K562 (cell line): ENCODE data around the gene ACLY. TPM values are rescaled to one million over a fixed set of nuclear protein-coding genes. Genes with fewer than 3 reads are reported as not detected.

Experiments used
- CHD1 ChIP-seq: fragments of 200-600 bp; sonication (generic); IDR thresholded peaks from one replicate; pipeline ENCODE4 v1.6.1; 2012; ENCODE audit warnings: mild to moderate bottlenecking, moderate library complexity, low read length, inconsistent platforms
- DPF2 ChIP-seq: fragments of 450-650 bp; IDR thresholded peaks from 2 replicates; pipeline ENCODE4 v1.6.1; 2016
- EP400 ChIP-seq: fragments of 450-650 bp; IDR thresholded peaks from 2 replicates; pipeline ENCODE4 v1.6.1; 2017; ENCODE audit warnings: antibody characterized with exemption, mild to moderate bottlenecking, moderate library complexity
- ETS2 ChIP-seq: IDR thresholded peaks from 2 replicates; pipeline ENCODE4 v1.6.1; 2016; ENCODE audit warnings: borderline replicate concordance, missing genetic modification characterization, mild to moderate bottlenecking, moderate library complexity, missing compliant biosample characterization; ENCODE audit not compliant: poor library complexity, severe bottlenecking
- HDAC8 ChIP-seq: fragments of 450-650 bp; IDR thresholded peaks from 2 replicates; pipeline ENCODE4 v1.6.1; 2016; ENCODE audit warnings: mild to moderate bottlenecking, missing genetic modification characterization, moderate library complexity, missing compliant biosample characterization
- ID3 ChIP-seq, 2 experiments: fragments of 250-450 bp in 1 of 2; fragments of 450-650 bp in 1 of 2; sonication (Bioruptor Pico) in 1 of 2; IDR thresholded peaks; 2 replicates each; pipeline versions ENCODE4 v1.6.1 to v1.8.0; 2016 to 2021; ENCODE audit warnings: mild to moderate bottlenecking in 2 of 2, moderate library complexity in 2 of 2, missing compliant biosample characterization in 1 of 2, missing genetic modification characterization in 1 of 2
- MECOM ChIP-seq: fragments of 250-450 bp; sonication (Bioruptor Pico); IDR thresholded peaks from 2 replicates; pipeline ENCODE4 v1.8.0; 2022; ENCODE audit warnings: inconsistent platforms
- MYNN ChIP-seq, 2 experiments: sonication (generic); formaldehyde crosslinking in 1 of 2; IDR thresholded peaks; 2 replicates each; pipeline versions ENCODE4 v1.5.0 to v1.6.1; 2016 to 2020; ENCODE audit warnings: antibody characterized with exemption in 1 of 2, missing genetic modification reagents in 1 of 2
- POLR2G ChIP-seq: fragments of 200-400 bp; formaldehyde crosslinking; IDR thresholded peaks from 2 replicates; pipeline ENCODE4 v1.6.1; 2017; ENCODE audit warnings: low read depth, mild to moderate bottlenecking, antibody characterized with exemption, low read length, moderate library complexity
- POLR2H ChIP-seq: IDR thresholded peaks from 2 replicates; pipeline ENCODE4 v1.6.1; 2016; ENCODE audit warnings: missing genetic modification characterization, low read depth, mild to moderate bottlenecking, control low read depth, missing compliant biosample characterization, moderate library complexity
- RBFOX2 ChIP-seq: fragments of 200-400 bp; formaldehyde crosslinking; IDR thresholded peaks from 2 replicates; pipeline ENCODE4 v1.6.1; 2017; ENCODE audit warnings: low read depth, mild to moderate bottlenecking, low read length, moderate library complexity
- SAFB ChIP-seq: fragments of 200-400 bp; formaldehyde crosslinking; IDR thresholded peaks from 2 replicates; pipeline ENCODE4 v1.6.1; 2017; ENCODE audit warnings: low read depth, low read length, borderline replicate concordance
- SP1 ChIP-seq: sonication (generic); formaldehyde crosslinking; IDR thresholded peaks from 2 replicates; pipeline ENCODE4 v1.8.1; 2022; ENCODE audit warnings: mild to moderate bottlenecking, missing genetic modification reagents
- TRIM24 ChIP-seq, 2 experiments: fragments of 450-650 bp; IDR thresholded peaks; 2 replicates each; pipeline ENCODE4 v1.6.1; 2016
- ZBTB26 ChIP-seq: fragments of 450-650 bp; formaldehyde crosslinking; IDR thresholded peaks from 2 replicates; pipeline ENCODE4 v1.4.0; 2022; ENCODE audit warnings: missing genetic modification characterization
- ZFX ChIP-seq: sonication (generic); formaldehyde crosslinking; IDR thresholded peaks from 2 replicates; pipeline ENCODE4 v1.8.0; 2022; ENCODE audit warnings: mild to moderate bottlenecking, missing genetic modification reagents, moderate library complexity
- ZNF316 ChIP-seq: fragments of 450-650 bp; IDR thresholded peaks from 2 replicates; pipeline ENCODE4 v1.6.1; 2016
- ZNF75A ChIP-seq: fragments of 450-650 bp; formaldehyde crosslinking; IDR thresholded peaks from 2 replicates; pipeline ENCODE4 v1.4.0; 2020; ENCODE audit warnings: mild to moderate bottlenecking
- polyA plus RNA-seq, 8 experiments: library from polyadenylated mRNA; depleted of rRNA in 4 of 8; stranded (reverse) in 5 of 8; unstranded in 3 of 8; fragments of >200 nt; fragmentation: Nextera tagmentation in 2 of 8; fragmentation: Illumina TruSeq in 1 of 8; extraction: Ambion mirVana in 2 of 8; extraction: Trizol in 1 of 8; gene quantifications; 2 replicates each; pipeline versions ENCODE4 v1.2.1 to v1.2.3, GENCODE V29; 2011 to 2014; ENCODE audit warnings: inconsistent platforms in 1 of 8, missing spikeins in 1 of 8
- total RNA-seq, 7 experiments: library from RNA; depleted of rRNA in 6 of 7; stranded (reverse); fragments of >200 nt in 6 of 7; fragmentation: Illumina TruSeq in 2 of 7; extraction: Trizol in 2 of 7; gene quantifications; 2 replicates each; pipeline versions ENCODE4 v1.2.1 to v1.2.3, GENCODE V29; 2011 to 2021; ENCODE audit warnings: low replicate concordance in 1 of 7
- TF ChIP-seq, protein P1 (sequence below): IDR thresholded peaks from 2 replicates; pipeline ENCODE4 v1.6.1; 2011; ENCODE audit warnings: borderline replicate concordance, low read depth, mild to moderate bottlenecking, moderate library complexity, low read length; ENCODE audit not compliant: insufficient read depth, poor library complexity, severe bottlenecking
- TF ChIP-seq, protein P2 (sequence below): fragments of 450-650 bp; IDR thresholded peaks from 2 replicates; pipeline ENCODE4 v1.6.1; 2016; ENCODE audit warnings: low read depth, mild to moderate bottlenecking, moderate library complexity
- TF ChIP-seq, protein P3 (sequence below): fragments of 200-800 bp; sonication (Bioruptor generic); IDR thresholded peaks from 2 replicates; pipeline ENCODE4 v1.6.1; 2017; ENCODE audit warnings: missing genetic modification characterization, missing compliant biosample characterization

ACLY gene
- total and polyA plus RNA-seq, 9 of the 15 experiments (the other 6 are each of a cell fraction or from before 2014, with no cell fraction given) = 42.9 to 280 (median 125) TPM

DNA sequence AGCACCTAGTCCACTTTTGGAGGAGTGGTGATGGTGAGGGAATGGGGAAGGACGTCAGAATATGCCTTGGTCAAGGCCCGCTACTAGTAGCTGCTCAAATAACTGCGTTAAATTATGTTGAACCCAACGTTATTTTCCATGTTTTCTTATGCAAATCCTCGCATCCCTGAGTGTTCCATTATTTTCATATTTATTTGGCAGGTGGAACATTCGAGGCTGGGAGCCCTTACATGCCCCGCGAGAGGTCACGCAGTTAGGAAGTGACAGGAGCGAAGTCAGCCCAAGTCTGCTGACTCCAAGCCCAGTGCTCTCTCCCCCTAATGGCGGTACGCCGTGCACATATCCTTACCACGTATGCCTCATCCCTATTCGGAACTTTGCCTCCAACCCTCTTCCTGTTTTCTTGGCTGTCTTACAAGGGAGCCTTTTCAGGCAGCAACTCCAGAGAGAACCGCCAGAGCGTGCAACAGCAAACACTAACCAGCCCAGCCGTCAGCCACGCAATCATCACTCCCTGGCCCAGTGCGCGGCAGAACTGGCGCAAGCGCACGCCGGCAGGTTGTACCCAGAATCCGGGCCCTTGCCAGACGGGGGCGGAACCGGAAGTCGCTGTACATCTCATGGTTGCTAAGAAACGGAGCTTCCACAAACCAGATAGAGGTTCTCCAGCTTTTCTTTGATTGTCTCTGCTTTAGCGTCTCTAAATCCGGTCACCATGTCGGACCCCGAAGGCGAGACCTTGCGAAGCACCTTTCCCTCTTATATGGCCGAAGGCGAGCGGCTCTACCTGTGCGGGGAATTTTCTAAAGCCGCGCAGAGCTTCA is 11.5 kb upstream of the ACLY start, which contains the start of gene ODAD4 (continued):
- TF ChIP-seq SAFB = no peak
- 0 out of 4 replicates have a peak, but pooled peaks of 1 of the 2 experiments have one; percentile 24 for TF ChIP-seq TRIM24 (IDR thresholded peaks at IDR 0.05)
- TF ChIP-seq ZFX (CRISPR knock-in tag) = peak; percentile 56; the same call in 1 of the 2 replicates
- TF ChIP-seq, protein P1, sequence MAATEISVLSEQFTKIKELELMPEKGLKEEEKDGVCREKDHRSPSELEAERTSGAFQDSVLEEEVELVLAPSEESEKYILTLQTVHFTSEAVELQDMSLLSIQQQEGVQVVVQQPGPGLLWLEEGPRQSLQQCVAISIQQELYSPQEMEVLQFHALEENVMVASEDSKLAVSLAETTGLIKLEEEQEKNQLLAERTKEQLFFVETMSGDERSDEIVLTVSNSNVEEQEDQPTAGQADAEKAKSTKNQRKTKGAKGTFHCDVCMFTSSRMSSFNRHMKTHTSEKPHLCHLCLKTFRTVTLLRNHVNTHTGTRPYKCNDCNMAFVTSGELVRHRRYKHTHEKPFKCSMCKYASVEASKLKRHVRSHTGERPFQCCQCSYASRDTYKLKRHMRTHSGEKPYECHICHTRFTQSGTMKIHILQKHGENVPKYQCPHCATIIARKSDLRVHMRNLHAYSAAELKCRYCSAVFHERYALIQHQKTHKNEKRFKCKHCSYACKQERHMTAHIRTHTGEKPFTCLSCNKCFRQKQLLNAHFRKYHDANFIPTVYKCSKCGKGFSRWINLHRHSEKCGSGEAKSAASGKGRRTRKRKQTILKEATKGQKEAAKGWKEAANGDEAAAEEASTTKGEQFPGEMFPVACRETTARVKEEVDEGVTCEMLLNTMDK = peak; percentile 72
- TF ChIP-seq POLR2H (tag) = peak; percentile 73
- TF ChIP-seq, protein P2, sequence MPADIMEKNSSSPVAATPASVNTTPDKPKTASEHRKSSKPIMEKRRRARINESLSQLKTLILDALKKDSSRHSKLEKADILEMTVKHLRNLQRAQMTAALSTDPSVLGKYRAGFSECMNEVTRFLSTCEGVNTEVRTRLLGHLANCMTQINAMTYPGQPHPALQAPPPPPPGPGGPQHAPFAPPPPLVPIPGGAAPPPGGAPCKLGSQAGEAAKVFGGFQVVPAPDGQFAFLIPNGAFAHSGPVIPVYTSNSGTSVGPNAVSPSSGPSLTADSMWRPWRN = no peak
- TF ChIP-seq ID3 (CRISPR knock-in tag; IDR thresholded peaks at IDR 0.05) = no peak
- peak; percentile 22; the same call in 1 of the 2 replicates for TF ChIP-seq ID3 (tag; IDR thresholded peaks at IDR 0.05)
- 0 out of 2 replicates have a peak, but pooled peaks have one; percentile 44 for TF ChIP-seq ZBTB26
- TF ChIP-seq CHD1 = peak; percentile 45
- TF ChIP-seq, protein P3, sequence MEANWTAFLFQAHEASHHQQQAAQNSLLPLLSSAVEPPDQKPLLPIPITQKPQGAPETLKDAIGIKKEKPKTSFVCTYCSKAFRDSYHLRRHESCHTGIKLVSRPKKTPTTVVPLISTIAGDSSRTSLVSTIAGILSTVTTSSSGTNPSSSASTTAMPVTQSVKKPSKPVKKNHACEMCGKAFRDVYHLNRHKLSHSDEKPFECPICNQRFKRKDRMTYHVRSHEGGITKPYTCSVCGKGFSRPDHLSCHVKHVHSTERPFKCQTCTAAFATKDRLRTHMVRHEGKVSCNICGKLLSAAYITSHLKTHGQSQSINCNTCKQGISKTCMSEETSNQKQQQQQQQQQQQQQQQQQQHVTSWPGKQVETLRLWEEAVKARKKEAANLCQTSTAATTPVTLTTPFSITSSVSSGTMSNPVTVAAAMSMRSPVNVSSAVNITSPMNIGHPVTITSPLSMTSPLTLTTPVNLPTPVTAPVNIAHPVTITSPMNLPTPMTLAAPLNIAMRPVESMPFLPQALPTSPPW (CRISPR knock-in tag) = 0 out of 2 replicates have a peak, but pooled peaks have one; percentile 5
- 0 out of 2 replicates have a peak, but pooled peaks have one; percentile 15 for TF ChIP-seq MECOM (CRISPR knock-in tag)
- peak; percentile 9; the same call in 1 of the 2 replicates for TF ChIP-seq ZNF316
- peak; percentile 73 for TF ChIP-seq MYNN (IDR thresholded peaks at IDR 0.05)
- TF ChIP-seq MYNN (CRISPR knock-in tag; IDR thresholded peaks at IDR 0.05) = no peak
- TF ChIP-seq SP1 = peak; percentile 61; the same call in 1 of the 2 replicates
- TF ChIP-seq HDAC8 (tag) = no peak
- peak; percentile 91 for TF ChIP-seq RBFOX2
- no peak for TF ChIP-seq ZNF75A (CRISPR knock-in tag)
- peak; percentile 63; the same call in 1 of the 2 replicates for TF ChIP-seq DPF2
- peak; percentile 87 for TF ChIP-seq POLR2G
- no peak for TF ChIP-seq ETS2
- TF ChIP-seq EP400 = peak; percentile 92
